Activated T-helper 9 cell treated with anti-CD3 and anti-CD28 coated beads, Interleukin-2, amount 50 U/mL, for 16 hours (primary cell): ENCODE results near the gene ARHGEF28.

Experiments
- DNase-seq: peaks from one replicate; pipeline ENCODE4 v3.0.0-alpha.2; 2020; ENCODE audit warnings: low read depth

The ARHGEF28 gene

DNA sequence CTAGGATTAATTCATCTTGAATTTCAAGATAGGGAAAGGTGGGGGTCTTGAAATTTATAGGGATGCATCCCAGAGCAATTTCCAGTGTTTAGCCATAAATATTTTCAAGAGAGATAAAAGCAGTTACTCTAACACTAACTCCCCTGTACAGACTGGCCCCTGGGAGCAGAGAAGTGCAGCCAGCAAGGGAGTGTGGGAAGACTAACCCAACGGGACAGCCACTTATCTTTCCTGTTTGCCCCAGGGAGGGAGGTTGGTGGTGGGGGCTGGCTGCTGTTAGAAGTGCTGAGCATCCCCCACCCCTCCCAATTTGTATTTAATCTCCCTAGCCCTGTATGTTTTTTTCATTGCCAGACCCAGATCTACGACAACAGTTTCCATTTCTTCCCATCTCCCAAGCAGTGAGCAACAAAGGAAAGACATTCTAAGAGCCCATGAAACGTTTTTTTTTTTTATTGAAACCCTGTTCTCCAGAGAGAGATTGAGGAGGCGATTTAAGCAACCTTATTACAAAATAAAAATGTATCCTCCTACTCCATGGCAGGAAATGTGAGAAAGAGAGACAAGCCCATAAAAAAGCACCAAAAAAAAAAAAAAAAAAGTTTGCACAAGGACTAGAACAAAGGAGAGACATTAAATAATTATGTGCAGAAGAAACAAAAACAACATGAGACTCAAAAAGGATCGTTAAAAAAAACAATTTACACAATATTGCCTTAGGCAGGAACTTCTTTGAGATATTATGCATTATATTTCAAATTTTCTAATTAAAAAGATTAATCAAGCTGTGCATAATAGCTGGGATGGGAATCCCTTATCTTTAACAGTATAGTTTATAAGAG lies 343.4 kb downstream of the ARHGEF28 start:
- DNase-seq = no peak

DNA sequence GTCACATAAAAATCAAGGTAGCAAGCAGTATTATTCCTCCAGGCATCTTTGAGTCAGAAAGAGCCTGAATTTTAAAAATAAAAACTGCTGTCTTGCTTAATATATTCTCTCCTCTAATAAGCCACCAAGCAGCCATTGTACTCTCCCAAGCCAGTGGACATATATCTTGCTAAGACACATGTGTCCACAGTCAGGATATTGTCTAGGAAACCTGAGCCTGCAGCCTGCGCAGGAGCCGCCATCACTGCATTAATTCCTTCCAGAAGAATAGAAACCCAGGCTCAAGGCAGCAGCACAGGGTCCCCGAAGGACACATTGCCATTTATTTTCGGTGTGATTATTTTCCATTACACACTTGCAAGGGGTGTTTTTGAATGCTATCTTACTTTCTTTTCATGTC lies 345.3 kb downstream of the ARHGEF28 start:
- no peak for DNase-seq

DNA sequence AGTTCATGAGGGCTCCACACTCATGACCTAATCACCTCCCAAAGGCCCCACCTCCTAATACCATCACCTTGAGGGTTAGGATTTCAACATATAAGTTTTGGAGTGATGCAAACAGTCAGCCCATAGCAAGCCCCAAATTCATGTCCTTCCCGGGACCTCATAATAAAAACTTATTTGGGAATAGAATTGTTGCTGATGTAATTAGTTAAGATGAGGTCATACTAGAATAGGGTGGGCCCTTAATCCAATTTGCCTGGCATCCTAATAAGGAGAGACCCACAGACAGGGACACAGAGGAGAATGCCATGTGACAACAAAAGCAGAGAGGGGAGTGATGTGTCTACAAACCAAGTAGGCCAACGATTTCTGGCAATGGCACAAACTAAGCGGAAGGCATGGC lies 347.1 kb downstream of the ARHGEF28 start:
- DNase-seq = no peak

DNA sequence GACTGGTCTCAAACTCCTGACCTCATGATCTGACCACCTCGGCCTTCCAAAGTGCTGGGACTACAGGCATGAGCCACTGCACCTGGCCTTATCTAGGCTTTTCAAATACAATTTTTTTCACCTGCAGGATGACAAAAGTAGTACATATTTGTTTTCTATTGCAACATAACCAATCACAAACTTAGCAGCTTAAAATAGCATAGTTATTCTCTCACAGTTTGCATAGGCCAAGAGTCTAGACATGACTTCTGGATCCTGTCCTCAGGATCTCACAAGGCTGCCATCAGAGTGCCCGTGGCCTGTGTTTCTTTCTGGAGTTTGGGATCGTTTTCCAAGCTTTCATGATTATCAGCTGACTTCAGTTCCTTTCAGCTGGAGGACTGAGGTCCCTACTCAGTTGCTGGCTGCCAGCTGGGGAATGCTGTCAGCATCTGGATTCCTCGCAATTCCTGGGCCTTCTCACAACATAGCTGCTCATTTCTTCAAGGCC lies 348.9 kb downstream of the ARHGEF28 start:
- no peak for DNase-seq

DNA sequence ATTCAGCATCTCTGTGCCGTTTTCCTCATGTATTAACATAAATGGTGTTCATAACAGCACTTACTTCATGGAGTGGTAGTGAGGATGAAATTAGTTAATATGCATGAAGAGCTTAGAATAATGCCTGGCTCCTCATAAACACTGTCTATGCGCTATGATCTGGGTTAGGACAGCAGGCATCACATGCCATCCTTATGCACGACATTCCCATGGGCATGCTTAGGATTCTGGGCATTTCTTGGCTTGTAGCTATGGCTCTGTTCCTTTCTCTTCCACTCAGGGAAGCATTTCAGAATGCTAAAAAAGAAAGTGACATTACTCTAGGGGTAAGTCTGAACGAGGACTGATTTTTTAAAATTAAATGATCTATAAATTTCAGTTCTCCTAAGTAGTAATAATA lies 349.8 kb downstream of the ARHGEF28 start:
- no peak for DNase-seq

DNA sequence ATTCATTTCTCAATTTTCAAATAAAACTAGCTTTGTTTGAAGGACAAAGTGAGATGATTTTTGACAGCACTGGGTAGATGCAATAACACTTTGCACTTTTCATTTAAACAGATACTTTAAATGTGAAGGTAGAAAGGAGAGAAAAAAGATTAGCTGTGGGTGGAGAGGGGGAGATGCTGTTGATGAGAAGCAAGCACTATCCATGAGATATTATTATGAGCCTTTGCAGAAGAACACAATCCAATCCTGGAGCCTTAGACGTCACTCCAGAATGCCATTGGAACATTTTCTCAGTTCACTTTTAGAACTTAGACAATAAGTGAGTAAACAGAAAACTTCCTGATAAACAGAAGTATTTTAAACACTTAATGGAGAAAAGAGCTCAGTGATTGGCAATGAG lies 351.1 kb downstream of the ARHGEF28 start:
- no peak for DNase-seq

DNA sequence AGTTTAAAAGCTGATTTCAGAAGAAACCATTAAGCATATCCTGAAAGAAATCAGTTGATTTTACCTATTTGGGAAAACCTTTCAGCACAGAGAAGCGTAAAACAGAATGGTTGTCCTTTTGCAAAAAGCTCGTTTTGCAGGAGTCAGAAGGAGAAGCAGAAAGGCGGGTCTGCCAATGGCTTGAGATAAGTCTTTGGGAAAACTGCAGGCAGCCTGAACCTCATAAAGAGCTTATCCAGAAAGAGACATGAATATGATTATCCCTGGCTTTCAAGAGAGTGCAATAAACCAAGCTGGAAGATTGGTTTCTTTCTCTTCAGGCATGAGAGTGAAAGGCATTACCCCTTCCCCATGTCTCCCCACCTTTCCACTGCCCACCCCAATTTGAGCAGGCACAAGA lies 353.3 kb downstream of the ARHGEF28 start:
- no peak for DNase-seq

DNA sequence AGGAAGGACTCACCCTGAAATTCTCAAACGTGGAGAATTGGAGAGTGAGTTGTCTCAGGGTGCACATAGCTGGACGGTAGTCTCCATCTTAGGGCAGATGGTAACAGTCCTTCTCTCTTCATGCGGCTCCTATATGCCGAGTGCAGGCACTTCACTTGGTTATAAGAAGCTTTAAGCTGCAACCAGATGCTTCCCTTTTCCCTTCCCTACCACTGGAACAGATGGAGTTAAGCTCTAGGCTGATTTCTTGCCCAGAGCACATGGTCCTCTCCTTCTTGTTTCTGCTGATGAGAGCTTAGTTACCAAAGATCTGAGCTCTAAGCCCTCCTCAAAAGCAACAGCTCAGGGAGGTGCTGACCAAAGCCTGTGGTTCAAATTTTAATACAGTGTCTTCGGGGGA lies 355.7 kb downstream of the ARHGEF28 start:
- no peak for DNase-seq

DNA sequence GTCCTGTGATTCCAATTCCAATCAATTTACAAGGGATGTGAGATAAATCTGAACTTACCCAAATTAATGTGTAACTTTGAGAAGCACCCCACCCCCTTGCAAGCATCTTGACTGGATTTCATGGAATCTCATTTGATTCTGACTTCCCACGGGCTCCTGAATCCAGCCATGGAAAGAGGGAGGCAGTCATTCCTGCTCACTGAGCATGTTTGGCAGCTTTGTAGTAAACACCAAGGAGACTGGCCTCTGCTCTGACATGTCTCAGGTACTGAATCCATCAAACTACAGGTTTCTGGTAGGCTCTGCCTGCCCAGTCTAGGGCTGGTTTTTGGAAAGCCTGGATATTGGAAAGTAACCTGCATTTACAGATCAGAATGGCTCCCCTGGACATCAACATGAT lies 357.6 kb downstream of the ARHGEF28 start:
- DNase-seq = no peak

DNA sequence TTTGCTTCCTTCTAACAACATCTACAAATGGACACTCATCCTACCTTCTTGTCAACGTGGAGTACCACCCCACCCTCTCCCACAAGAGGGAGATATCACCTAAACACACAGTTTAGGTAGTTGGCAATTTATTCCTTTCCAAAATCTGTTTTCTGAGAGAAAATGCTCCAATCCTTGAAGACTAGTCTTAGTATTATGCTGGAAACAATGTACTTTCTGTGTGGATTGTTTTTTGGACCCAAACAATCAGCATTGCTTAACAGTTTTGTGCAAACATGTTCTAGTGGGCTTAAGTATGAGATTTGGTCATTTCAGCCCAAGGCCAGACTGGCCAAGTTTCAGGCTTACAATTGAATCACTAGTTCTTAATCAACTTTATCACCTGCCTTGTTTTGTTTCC lies 359.1 kb downstream of the ARHGEF28 start:
- DNase-seq = no peak

DNA sequence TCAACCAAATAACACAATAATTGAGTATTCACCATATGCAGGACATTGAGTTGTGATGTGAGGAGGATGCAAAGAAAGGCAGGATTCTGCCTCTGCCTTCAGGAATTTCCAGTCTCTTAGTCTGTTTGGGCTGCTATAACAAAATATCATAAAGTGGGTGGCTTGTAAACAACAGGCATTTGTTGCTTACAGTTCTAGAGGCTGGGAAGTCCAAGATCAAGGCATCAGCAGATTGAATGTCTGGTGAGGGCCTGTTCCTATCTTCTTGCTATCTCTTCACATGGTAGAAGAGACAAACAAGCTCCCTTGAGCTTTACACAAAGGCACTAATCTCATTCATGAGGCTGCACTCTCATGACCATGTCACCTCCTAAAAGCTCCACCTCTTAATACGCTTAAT lies 360.7 kb downstream of the ARHGEF28 start:
- DNase-seq = no peak

DNA sequence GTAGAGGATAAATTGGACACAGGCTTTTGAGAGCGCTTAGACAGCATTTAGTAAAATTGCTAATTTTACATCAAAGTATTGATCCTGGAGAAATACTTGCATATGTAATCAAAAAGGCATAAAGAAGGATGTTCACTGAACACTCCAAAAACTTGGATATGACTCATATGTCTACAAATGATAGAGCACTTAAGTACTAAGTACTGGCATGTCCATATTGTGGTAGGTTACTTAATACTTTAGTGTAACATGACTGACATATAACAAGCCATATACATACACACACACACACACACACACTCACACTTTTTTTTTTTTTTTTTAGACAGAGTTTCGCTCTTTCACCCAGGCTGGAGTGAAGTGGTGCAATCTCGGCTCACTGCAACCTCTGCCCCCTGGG lies 361.9 kb downstream of the ARHGEF28 start:
- no peak for DNase-seq

DNA sequence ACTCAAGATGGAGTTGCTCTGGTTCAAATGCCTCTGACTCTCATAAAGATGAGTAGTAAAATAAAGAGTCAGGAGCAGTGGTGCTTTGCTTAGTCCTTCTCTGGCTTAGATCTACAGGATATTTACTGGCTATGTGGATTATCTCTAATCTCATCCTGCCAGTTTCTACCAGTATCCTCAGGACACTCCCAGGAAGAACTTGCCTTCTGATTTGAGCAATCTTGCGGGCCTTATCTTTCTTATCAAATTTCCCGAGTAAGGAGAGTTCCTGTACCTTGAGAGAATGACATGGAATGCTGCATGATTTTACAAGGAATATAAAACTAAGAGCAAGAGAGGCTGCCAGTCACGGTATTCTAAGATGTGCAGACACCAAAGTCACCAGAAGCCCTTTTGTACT lies 364.0 kb downstream of the ARHGEF28 start:
- DNase-seq = no peak
